ENCODE measurements around the gene MCM8.

Gene MCM8

GRCh38 chr20:5967469-5967868 is 17.0 kb downstream of the MCM8 start:
- Histone ChIP-seq H3K27ac (ENCODE audit: low read length) (no peak overlapping the region), H3K27me3 (replicated peaks; ENCODE audit: insufficient read depth, low read length) (no peaks in the 10 kb centered on the region), H3K4me2 (ENCODE audit: low read depth, low read length) (no peak overlapping the region), H3K9me2 (replicated peaks; ENCODE audit: insufficient read depth, low read length) (no peaks in the 10 kb centered on the region), H3F3A (ENCODE audit: insufficient read depth, low read length) (no peaks in the 10 kb centered on the region), H2AFZ (ENCODE audit: low read length) (no peak overlapping the region), H3K36me3 (replicated peaks; ENCODE audit: insufficient read depth, low read length) (no peaks in the 10 kb centered on the region; the same call in 1 of the 2 replicates), H3K9ac (ENCODE audit: low read length) (no peak overlapping the region), H3K4me3 (ENCODE audit: low read length) (no peak overlapping the region), H3K79me2 (ENCODE audit: low read length) (no peaks in the 10 kb centered on the region; the same call in 1 of the 2 replicates), H3K4me1 (ENCODE audit: low read length) (no peaks in the 10 kb centered on the region), H3K9me3 (replicated peaks; ENCODE audit: insufficient read depth, low read length) (no peaks in the 10 kb centered on the region), H4K20me1 (ENCODE audit: insufficient read depth, low read length) (no peaks in the 10 kb centered on the region)
- TF ChIP-seq EZH2phosphoT487 (IDR thresholded peaks at IDR 0.05; ENCODE audit: low read length) (no peak), EZH2 (optimal IDR thresholded peaks at IDR 0.05; ENCODE audit: low read depth, low read length) (no peak), CTCF (IDR thresholded peaks at IDR 0.05; ENCODE audit: low read length) (no peak)
- no peak for DNase-seq

DNA sequence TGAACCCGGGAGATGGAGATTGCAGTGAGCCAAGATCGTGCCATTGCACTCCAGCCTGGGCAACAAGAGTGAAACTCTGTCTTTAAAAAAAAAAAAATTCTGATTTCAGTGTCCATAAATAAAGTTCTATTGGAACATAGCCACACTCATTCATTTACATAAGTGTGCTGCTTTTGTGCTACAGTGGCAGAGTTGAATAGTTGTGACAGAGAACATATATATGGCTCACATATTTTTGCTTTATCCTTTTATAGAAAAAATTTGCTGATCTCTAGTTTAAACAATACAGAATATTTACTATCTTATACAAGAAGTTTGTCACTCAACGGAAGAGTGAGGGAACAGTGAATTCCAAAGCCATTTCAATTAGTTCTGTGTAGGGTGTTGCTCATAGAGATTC is 18.0 kb downstream of the MCM8 start:
- Histone ChIP-seq H3K9me3 (replicated peaks; ENCODE audit: insufficient read depth, low read length) (no peaks in the 10 kb centered on the region), H3K9me2 (replicated peaks; ENCODE audit: insufficient read depth, low read length) (no peaks in the 10 kb centered on the region), H4K20me1 (ENCODE audit: insufficient read depth, low read length) (no peaks in the 10 kb centered on the region), H2AFZ (ENCODE audit: low read length) (no peak overlapping the region), H3K27ac (ENCODE audit: low read length) (no peak overlapping the region), H3K36me3 (replicated peaks; ENCODE audit: insufficient read depth, low read length) (peaks cover 7% of the 10 kb centered on the region; the same call in 1 of the 2 replicates), H3K4me2 (ENCODE audit: low read depth, low read length) (no peak overlapping the region), H3K4me3 (ENCODE audit: low read length) (no peak overlapping the region), H3K27me3 (replicated peaks; ENCODE audit: insufficient read depth, low read length) (no peaks in the 10 kb centered on the region), H3K4me1 (ENCODE audit: low read length) (no peaks in the 10 kb centered on the region), H3K9ac (ENCODE audit: low read length) (no peak overlapping the region), H3K79me2 (ENCODE audit: low read length) (no peaks in the 10 kb centered on the region; the same call in 1 of the 2 replicates), H3F3A (ENCODE audit: insufficient read depth, low read length) (no peaks in the 10 kb centered on the region)
- no peak for TF ChIP-seq EZH2phosphoT487 (IDR thresholded peaks at IDR 0.05; ENCODE audit: low read length)
- TF ChIP-seq CTCF (IDR thresholded peaks at IDR 0.05; ENCODE audit: low read length), result no peak
- TF ChIP-seq EZH2 (optimal IDR thresholded peaks at IDR 0.05; ENCODE audit: low read depth, low read length), result no peak
- no peak for DNase-seq

DNA sequence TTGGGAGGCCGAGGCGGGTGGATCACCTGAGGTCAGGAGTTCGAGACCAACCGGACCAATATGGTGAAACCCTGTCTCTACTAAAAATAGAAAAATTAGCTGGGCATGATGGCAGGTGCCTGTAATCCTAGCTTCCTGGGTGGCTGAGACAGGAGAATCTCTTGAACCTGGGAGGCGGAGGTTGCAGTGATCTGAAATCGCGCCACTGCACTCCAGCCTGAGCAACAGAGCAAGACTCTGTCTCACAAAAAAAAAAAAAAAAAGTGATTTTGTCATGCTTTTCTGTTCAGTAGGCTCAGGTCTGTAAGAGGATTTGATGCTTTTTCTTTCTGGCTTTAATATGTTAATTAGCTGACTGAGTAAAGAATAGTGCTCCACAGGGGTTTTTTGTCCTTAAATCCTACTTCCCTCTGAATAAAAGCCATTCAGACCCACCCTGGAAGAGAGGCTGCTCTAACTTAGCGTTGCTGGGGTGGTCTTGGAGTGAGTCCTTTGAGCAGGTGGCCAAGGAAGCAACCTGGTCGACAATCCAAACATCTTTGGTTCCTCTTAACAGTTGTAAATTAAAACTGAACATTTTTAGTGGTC is 19.0 kb downstream of the MCM8 start:
- H3K9me3 ChIP-seq (replicated peaks; ENCODE audit: insufficient read depth, low read length), result no peaks in the 10 kb centered on the region
- no peaks in the 10 kb centered on the region for H3K27me3 ChIP-seq (replicated peaks; ENCODE audit: insufficient read depth, low read length)
- no peak for TF ChIP-seq EZH2 (optimal IDR thresholded peaks at IDR 0.05; ENCODE audit: low read depth, low read length)
- no peak for TF ChIP-seq EZH2phosphoT487 (IDR thresholded peaks at IDR 0.05; ENCODE audit: low read length)
- no peak for TF ChIP-seq CTCF (IDR thresholded peaks at IDR 0.05; ENCODE audit: low read length)
- no peak overlapping the region for H3K27ac ChIP-seq (ENCODE audit: low read length)
- no peaks in the 10 kb centered on the region for H3K4me1 ChIP-seq (ENCODE audit: low read length)
- DNase-seq, result no peak
- no peaks in the 10 kb centered on the region for H3K9me2 ChIP-seq (replicated peaks; ENCODE audit: insufficient read depth, low read length)
- no peaks in the 10 kb centered on the region for H4K20me1 ChIP-seq (ENCODE audit: insufficient read depth, low read length)
- no peak overlapping the region for H3K4me3 ChIP-seq (ENCODE audit: low read length)
- H3K4me2 ChIP-seq (ENCODE audit: low read depth, low read length), result no peak overlapping the region
- H3K36me3 ChIP-seq (replicated peaks; ENCODE audit: insufficient read depth, low read length), result peaks cover 7% of the 10 kb centered on the region; the same call in 1 of the 2 replicates
- no peaks in the 10 kb centered on the region for H3F3A ChIP-seq (ENCODE audit: insufficient read depth, low read length)
- no peaks in the 10 kb centered on the region; the same call in 1 of the 2 replicates for H3K79me2 ChIP-seq (ENCODE audit: low read length)
- no peak overlapping the region for H2AFZ ChIP-seq (ENCODE audit: low read length)
- no peak overlapping the region for H3K9ac ChIP-seq (ENCODE audit: low read length)
